SH-SY5Y (cell line): Measurements from ENCODE around the gene SLC25A10.

ENCODE experiments used
- GATA2 ChIP-seq: IDR thresholded peaks from 2 replicates; pipeline ENCODE4 v1.6.1; 2011; ENCODE audit warnings: mild to moderate bottlenecking, low read depth, low read length
- GATA3 ChIP-seq: IDR thresholded peaks from 2 replicates; pipeline ENCODE4 v1.6.1; 2011; ENCODE audit warnings: low read depth, mild to moderate bottlenecking, low read length, moderate library complexity

GRCh38 chr17:81713556-81714411 is 1.7 kb downstream of the SLC25A10 start:
- TF ChIP-seq GATA3 (no peak), GATA2 (no peak)
